H9 (cell line): ENCODE results near the gene ZKSCAN4. TPM values are rescaled to one million over a fixed set of nuclear protein-coding genes. Genes with fewer than 3 reads are reported as not detected.

Experiments used
- DNase-seq: peaks from one replicate; pipeline ENCODE4 v3.0.0-alpha.2; 2017
- H2AFZ ChIP-seq: one replicate; pipeline ENCODE4 v1.6.1; 2013; ENCODE audit warnings: mild to moderate bottlenecking, low read length, control low read depth, moderate library complexity
- H2AK5ac ChIP-seq: 2 replicates; pipeline ENCODE4 v1.6.1; 2013; ENCODE audit warnings: low read length, control low read depth, mixed read lengths; ENCODE audit not compliant: insufficient read length
- H2BK120ac ChIP-seq: one replicate; pipeline ENCODE4 v1.6.1; 2013; ENCODE audit warnings: low read depth, mild to moderate bottlenecking, low read length, control low read depth, inconsistent platforms; ENCODE audit not compliant: poor library complexity, severe bottlenecking
- H2BK12ac ChIP-seq: 2 replicates; pipeline ENCODE4 v1.6.1; 2013; ENCODE audit warnings: low read length, control low read depth, mixed read lengths, low read depth; ENCODE audit not compliant: insufficient read length
- H2BK15ac ChIP-seq: 2 replicates; pipeline ENCODE4 v1.6.1; 2013; ENCODE audit warnings: low read depth, low read length, control low read depth
- H2BK20ac ChIP-seq: one replicate; pipeline ENCODE4 v1.6.1; 2013; ENCODE audit warnings: low read depth, mild to moderate bottlenecking, low read length, control low read depth, inconsistent platforms; ENCODE audit not compliant: poor library complexity, severe bottlenecking
- H2BK5ac ChIP-seq: 2 replicates; pipeline ENCODE4 v1.6.1; 2013; ENCODE audit warnings: low read length, control low read depth, mixed read lengths; ENCODE audit not compliant: insufficient read length
- H3K14ac ChIP-seq: 2 replicates; pipeline ENCODE4 v1.6.1; 2013; ENCODE audit warnings: low read length, control low read depth; ENCODE audit not compliant: insufficient read depth
- H3K18ac ChIP-seq: 2 replicates; pipeline ENCODE4 v1.6.1; 2013; ENCODE audit warnings: low read depth, mild to moderate bottlenecking, mixed read lengths, low read length, control low read depth; ENCODE audit not compliant: insufficient read length
- H3K23ac ChIP-seq: 2 replicates; pipeline ENCODE4 v1.6.1; 2013; ENCODE audit warnings: low read length, control low read depth, mixed read lengths, low read depth; ENCODE audit not compliant: insufficient read length
- H3K23me2 ChIP-seq: 2 replicates; pipeline ENCODE4 v1.6.1; 2013; ENCODE audit warnings: low read depth, mild to moderate bottlenecking, mixed read lengths, low read length, control low read depth; ENCODE audit not compliant: insufficient read length, poor library complexity, severe bottlenecking
- H3K27ac ChIP-seq: 2 replicates; pipeline ENCODE4 v1.5.1; 2013; ENCODE audit warnings: low read length, control low read depth, mixed read lengths, low read depth; ENCODE audit not compliant: insufficient read length
- H3K27me3 ChIP-seq: 2 replicates; pipeline ENCODE4 v1.6.1; 2013; ENCODE audit warnings: low read length, control low read depth, inconsistent platforms; ENCODE audit not compliant: insufficient read depth
- H3K4ac ChIP-seq: 2 replicates; pipeline ENCODE4 v1.6.1; 2013; ENCODE audit warnings: low read depth, mild to moderate bottlenecking, control low read depth, inconsistent platforms, low read length, moderate library complexity
- H3K4me1 ChIP-seq: 2 replicates; pipeline ENCODE4 v1.6.1; 2013; ENCODE audit warnings: low read length, control low read depth, inconsistent platforms; ENCODE audit not compliant: insufficient read depth
- H3K4me2 ChIP-seq: 2 replicates; pipeline ENCODE4 v1.6.1; 2013; ENCODE audit warnings: low read length, control low read depth, mixed read lengths; ENCODE audit not compliant: insufficient read length, insufficient read depth
- H3K56ac ChIP-seq: 2 replicates; pipeline ENCODE4 v1.6.1; 2013; ENCODE audit warnings: low read depth, mild to moderate bottlenecking, mixed read lengths, low read length, control low read depth; ENCODE audit not compliant: insufficient read length
- H3K79me1 ChIP-seq: 2 replicates; pipeline ENCODE4 v1.6.1; 2013; ENCODE audit warnings: low read depth, mild to moderate bottlenecking, moderate library complexity, low read length, control low read depth, inconsistent platforms; ENCODE audit not compliant: insufficient read depth, poor library complexity, severe bottlenecking
- H3K79me2 ChIP-seq: 2 replicates; pipeline ENCODE4 v1.6.1; 2013; ENCODE audit warnings: low read length, control low read depth, inconsistent platforms; ENCODE audit not compliant: insufficient read depth
- H3K9ac ChIP-seq: 2 replicates; pipeline ENCODE4 v1.6.1; 2013; ENCODE audit warnings: low read length, control low read depth, mixed read lengths; ENCODE audit not compliant: insufficient read length; ENCODE audit errors: extremely low read depth
- H3K9me3 ChIP-seq: one replicate; pipeline ENCODE4 v1.6.1; 2013; ENCODE audit warnings: low read depth, low read length, inconsistent platforms; ENCODE audit not compliant: control insufficient read depth
- H3T11ph ChIP-seq: one replicate; pipeline ENCODE4 v1.6.1; 2013; ENCODE audit warnings: mild to moderate bottlenecking, low read length, control low read depth, inconsistent platforms
- H4K20me1 ChIP-seq: one replicate; pipeline ENCODE4 v1.6.1; 2013; ENCODE audit not compliant: control insufficient read depth, insufficient read length, insufficient read depth
- H4K5ac ChIP-seq: 2 replicates; pipeline ENCODE4 v1.6.1; 2013; ENCODE audit warnings: low read depth, mild to moderate bottlenecking, mixed read lengths, low read length, control low read depth; ENCODE audit not compliant: insufficient read length
- H4K8ac ChIP-seq: replicated peaks from 2 replicates; pipeline ENCODE4 v1.6.1; 2013; ENCODE audit warnings: low read length, control low read depth, mixed read lengths, low read depth; ENCODE audit not compliant: insufficient read length
- H4K91ac ChIP-seq: 2 replicates; pipeline ENCODE4 v1.6.1; 2013; ENCODE audit warnings: low read depth, mild to moderate bottlenecking, moderate library complexity, mixed read lengths, low read length, control low read depth; ENCODE audit not compliant: insufficient read length
- H3K27ac Mint-ChIP-seq, 3 experiments: 2 replicates in 2 of 3; 3 replicates in 1 of 3; pipeline ENCODE4 v1.8.0; 2020 to 2021; ENCODE audit warnings: mixed read lengths in 3 of 3, mild to moderate bottlenecking in 1 of 3, moderate library complexity in 1 of 3
- H3K27me3 Mint-ChIP-seq: 2 replicates; pipeline ENCODE4 v1.8.0; 2021; ENCODE audit warnings: low read depth, mild to moderate bottlenecking, moderate library complexity, mixed read lengths
- H3K36me3 Mint-ChIP-seq, 3 experiments: 2 replicates in 2 of 3; 3 replicates in 1 of 3; pipeline ENCODE4 v1.8.0; 2020 to 2021; ENCODE audit warnings: low read depth in 3 of 3, mixed read lengths in 3 of 3; ENCODE audit not compliant: insufficient read depth in 1 of 3
- H3K4me1 Mint-ChIP-seq, 2 experiments: 2 replicates each; pipeline ENCODE4 v1.8.0; 2020; ENCODE audit warnings: mixed read lengths in 2 of 2
- H3K4me3 Mint-ChIP-seq, 2 experiments: 2 replicates in 1 of 2; 3 replicates in 1 of 2; pipeline ENCODE4 v1.8.0; 2020 to 2021; ENCODE audit warnings: mild to moderate bottlenecking in 2 of 2, mixed read lengths in 2 of 2, moderate library complexity in 1 of 2
- H3K9me3 Mint-ChIP-seq, 2 experiments: 2 replicates in 1 of 2; 3 replicates in 1 of 2; pipeline ENCODE4 v1.8.0; 2020; ENCODE audit warnings: mild to moderate bottlenecking in 2 of 2, mixed read lengths in 2 of 2, moderate library complexity in 1 of 2
- CTCF ChIP-seq: fragments of 200-600 bp; sonication (generic); conservative IDR thresholded peaks from 3 replicates; pipeline ENCODE4 v1.8.0; 2021; ENCODE audit warnings: antibody characterized with exemption, mild to moderate bottlenecking
- WGBS: extraction: QIAGEN DNeasy Blood & Tissue Kit; methylation state at CpG from one replicate; pipeline ENCODE4 v1.1.7; 2013; ENCODE audit warnings: missing lambda C conversion rate, low lambda C conversion rate, mixed read lengths; ENCODE audit not compliant: insufficient read length; ENCODE audit errors: extremely low coverage; 5-methylcytosine and 5-hydroxymethylcytosine counted together
- long read RNA-seq: library from polyadenylated mRNA; unstranded; transcript quantifications from one replicate; pipeline ENCODE4 v2.0.0, GENCODE V29; 2020
- total RNA-seq: library from RNA; stranded (reverse); gene quantifications from 2 replicates; pipeline ENCODE4 v1.2.1, GENCODE V29; 2021

Gene ZKSCAN4
- 8.2 and 8.8 TPM in 2 replicates for total RNA-seq
- long read RNA-seq, transcript ZKSCAN4-201 (5 exons, 2,375 nt), result major isoform, 43 of 62 reads
- long read RNA-seq, partial matches to known transcripts, result 0 of 62 reads
- long read RNA-seq, other reads (novel, unspliced or antisense), result 19 of 62 reads

DNA sequence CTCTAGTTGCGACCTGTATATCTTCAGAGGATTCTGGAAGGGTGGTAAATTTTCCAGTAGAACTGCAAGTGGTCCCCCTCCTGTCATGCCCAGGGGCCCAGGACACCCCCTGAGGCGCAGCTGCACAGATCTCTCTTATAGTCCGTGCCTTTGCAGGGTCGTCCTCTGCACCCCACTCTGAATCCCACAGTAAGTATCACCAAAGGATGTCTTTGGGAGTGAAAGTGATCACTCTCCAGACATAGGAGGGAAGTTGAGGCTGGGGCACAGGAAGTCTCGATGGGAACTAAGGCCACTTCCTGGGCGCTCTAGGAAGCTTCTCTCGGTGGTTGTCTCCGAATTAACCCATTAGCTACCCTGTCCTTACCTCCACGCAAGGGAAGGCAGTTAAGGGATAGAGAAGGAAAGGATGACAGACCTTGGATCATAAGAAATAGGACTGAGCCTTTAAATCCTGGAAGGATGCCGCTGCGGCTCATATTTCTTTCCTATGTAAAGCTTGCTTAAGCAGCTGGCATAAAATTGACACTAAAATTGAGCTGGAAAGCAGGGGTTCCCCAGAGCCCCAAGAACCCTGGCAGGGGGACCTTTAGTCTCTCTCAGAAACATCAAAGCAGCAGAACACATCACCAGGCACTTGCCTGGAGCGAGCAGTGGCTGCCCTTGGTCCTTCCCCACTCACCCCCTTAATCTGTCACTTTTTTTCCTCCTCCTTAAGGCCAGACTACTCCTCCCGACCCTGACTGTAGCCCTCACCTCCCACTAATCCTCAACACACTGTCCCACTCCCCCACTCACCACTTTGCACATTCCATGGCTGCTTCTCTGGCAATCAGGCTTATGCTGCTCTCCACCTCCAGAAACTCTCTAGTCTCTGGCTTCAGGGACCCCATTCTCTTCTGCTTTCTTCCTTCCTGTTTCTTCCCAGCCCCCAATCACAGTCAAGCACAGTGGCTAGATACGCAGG, at the start of gene ZKSCAN4:
Gene ZKSCAN4, minus strand, starts transcription at position 261 of the 967 bp plus-strand sequence. CDS start 289 bp downstream, outside the sequence.
- H3K4ac ChIP-seq, result no peak within 1 kb of the TSS
- H2BK20ac ChIP-seq, result no peak within 1 kb of the TSS
- peak; percentile 79 for DNase-seq
- no peak within 1 kb of the TSS for H2AK5ac ChIP-seq
- H3K23ac ChIP-seq, result no peak within 1 kb of the TSS
- no peak within 1 kb of the TSS for H3K56ac ChIP-seq
- WGBS, result no CpG with 5 or more reads among the region's 14 CpGs
- no peak within 1 kb of the TSS for H2BK15ac ChIP-seq
- no peak within 1 kb of the TSS for H2BK5ac ChIP-seq
- H3K79me2 ChIP-seq, result peaks cover 3% of the 10 kb centered on the region; the same call in 1 of the 2 replicates
- H3T11ph ChIP-seq, result no peak within 1 kb of the TSS
- Mint-ChIP-seq H3K27me3 (peaks cover 1% of the 10 kb centered on the region; the same call in 1 of the 2 replicates), H3K36me3 (peaks cover 0 to 16% (median 10%) of the 10 kb centered on the region in 3 experiments; a peak in 5 of 7 replicates), H3K27ac (peak within 1 kb of the TSS; percentile 85 to 93 (median 93); a peak in 6 of 7 replicates), H3K4me3 (peak within 1 kb of the TSS; percentile 96 to 98), H3K9me3 (no peaks in the 10 kb centered on the region), H3K4me1 (peaks cover 13 to 14% of the 10 kb centered on the region in 2 experiments)
- no peak within 1 kb of the TSS for H3K14ac ChIP-seq
- H3K9ac ChIP-seq, result peak within 1 kb of the TSS; percentile 82
- H3K9me3 ChIP-seq, result no peaks in the 10 kb centered on the region
- no peak within 1 kb of the TSS for H3K27ac ChIP-seq
- no peaks in the 10 kb centered on the region for H4K20me1 ChIP-seq
- H4K91ac ChIP-seq, result no peak within 1 kb of the TSS
- no peaks in the 10 kb centered on the region for H3K4me1 ChIP-seq
- H3K23me2 ChIP-seq, result peaks cover 4% of the 10 kb centered on the region
- H2AFZ ChIP-seq, result no peak within 1 kb of the TSS
- no peak within 1 kb of the TSS for H4K5ac ChIP-seq
- TF ChIP-seq CTCF, result no peak
- no peak within 1 kb of the TSS for H4K8ac ChIP-seq
- no peaks in the 10 kb centered on the region for H3K79me1 ChIP-seq
- H2BK12ac ChIP-seq, result no peak within 1 kb of the TSS
- no peak within 1 kb of the TSS for H3K18ac ChIP-seq
- peak within 1 kb of the TSS; percentile 69 for H3K4me2 ChIP-seq
- no peaks in the 10 kb centered on the region for H3K27me3 ChIP-seq
- no peak within 1 kb of the TSS for H2BK120ac ChIP-seq
